ENCODE results near the gene TCAIM.
"Not testable (repeated sequence)": the region's sequence is repeated elsewhere in the genome, so short reads cannot be mapped to it uniquely, and the experiment has no call there.

The TCAIM gene

GRCh38 chr3:44346590-44346989 is 8.0 kb downstream of the TCAIM start:
- not testable (repeated sequence) for H3K4me1 ChIP-seq (ENCODE audit: control insufficient read depth in 1 of 2, insufficient read depth in 2 of 2, low read length in 2 of 2); H3K36me3 ChIP-seq (ENCODE audit: control insufficient read depth in 1 of 2, insufficient read depth in 2 of 2, low read length in 2 of 2); H3K4me3 ChIP-seq (ENCODE audit: low read depth in 1 of 2, low read length in 2 of 2); H3K9me3 ChIP-seq (ENCODE audit: control insufficient read depth in 1 of 2, low read length in 2 of 2); H3K27me3 ChIP-seq (ENCODE audit: low read depth, low read length); H3K27ac ChIP-seq (ENCODE audit: low read length)

- no peaks in the 10 kb centered on the region for H3K4me1 ChIP-seq (ENCODE audit: control insufficient read depth in 1 of 2, insufficient read depth in 2 of 2, low read length in 2 of 2)
- H3K36me3 ChIP-seq (ENCODE audit: control insufficient read depth in 1 of 2, insufficient read depth in 2 of 2, low read length in 2 of 2): no peaks in the 10 kb centered on the region
- H3K9me3 ChIP-seq (ENCODE audit: control insufficient read depth in 1 of 2, low read length in 2 of 2): no peaks in the 10 kb centered on the region
- no peak overlapping the region for H3K4me3 ChIP-seq (ENCODE audit: low read depth in 1 of 2, low read length in 2 of 2)
- no peaks in the 10 kb centered on the region for H3K27me3 ChIP-seq (ENCODE audit: low read depth, low read length)
- H3K27ac ChIP-seq (ENCODE audit: low read length): no peak overlapping the region
Measured at GRCh38 chr3:44348993-44349392, 10.4 kb downstream of the TCAIM start.

- Histone ChIP-seq H3K4me3 (ENCODE audit: low read depth in 1 of 2, low read length in 2 of 2) (no peak overlapping the region), H3K27ac (ENCODE audit: low read length) (no peak overlapping the region), H3K36me3 (ENCODE audit: control insufficient read depth in 1 of 2, insufficient read depth in 2 of 2, low read length in 2 of 2) (peaks cover 0 to 6% of the 10 kb centered on the region in 2 donors), H3K4me1 (ENCODE audit: control insufficient read depth in 1 of 2, insufficient read depth in 2 of 2, low read length in 2 of 2) (peaks cover 0 to 13% of the 10 kb centered on the region in 2 donors), H3K27me3 (ENCODE audit: low read depth, low read length) (no peaks in the 10 kb centered on the region), H3K9me3 (ENCODE audit: control insufficient read depth in 1 of 2, low read length in 2 of 2) (peaks cover 0 to 3% of the 10 kb centered on the region in 2 donors)
Measured at GRCh38 chr3:44353355-44353924, 14.9 kb downstream of the TCAIM start.

- Histone ChIP-seq H3K9me3 (ENCODE audit: control insufficient read depth in 1 of 2, low read length in 2 of 2) (peaks cover 0 to 3% of the 10 kb centered on the region in 2 donors), H3K4me3 (ENCODE audit: low read depth in 1 of 2, low read length in 2 of 2) (no peak overlapping the region), H3K27me3 (ENCODE audit: low read depth, low read length) (no peaks in the 10 kb centered on the region), H3K36me3 (ENCODE audit: control insufficient read depth in 1 of 2, insufficient read depth in 2 of 2, low read length in 2 of 2) (peaks cover 7 to 10% of the 10 kb centered on the region in 2 donors), H3K27ac (ENCODE audit: low read length) (no peak overlapping the region), H3K4me1 (ENCODE audit: control insufficient read depth in 1 of 2, insufficient read depth in 2 of 2, low read length in 2 of 2) (peaks cover 0 to 13% of the 10 kb centered on the region in 2 donors)
Measured at GRCh38 chr3:44355362-44356033, 16.9 kb downstream of the TCAIM start.

- no peaks in the 10 kb centered on the region for H3K27me3 ChIP-seq (ENCODE audit: low read depth, low read length)
- no peak overlapping the region for H3K4me3 ChIP-seq (ENCODE audit: low read depth in 1 of 2, low read length in 2 of 2)
- peaks cover 0 to under 1% of the 10 kb centered on the region in 2 donors for H3K9me3 ChIP-seq (ENCODE audit: control insufficient read depth in 1 of 2, low read length in 2 of 2)
- no peak overlapping the region for H3K27ac ChIP-seq (ENCODE audit: low read length)
- H3K4me1 ChIP-seq (ENCODE audit: control insufficient read depth in 1 of 2, insufficient read depth in 2 of 2, low read length in 2 of 2): peaks cover 0 to 13% of the 10 kb centered on the region in 2 donors
- H3K36me3 ChIP-seq (ENCODE audit: control insufficient read depth in 1 of 2, insufficient read depth in 2 of 2, low read length in 2 of 2): peaks cover 7 to 17% of the 10 kb centered on the region in 2 donors
Measured at GRCh38 chr3:44359146-44359751, 20.7 kb downstream of the TCAIM start.

- Histone ChIP-seq H3K36me3 (ENCODE audit: control insufficient read depth in 1 of 2, insufficient read depth in 2 of 2, low read length in 2 of 2) (peaks cover 5 to 25% of the 10 kb centered on the region in 2 donors), H3K4me1 (ENCODE audit: control insufficient read depth in 1 of 2, insufficient read depth in 2 of 2, low read length in 2 of 2) (no peaks in the 10 kb centered on the region), H3K27me3 (ENCODE audit: low read depth, low read length) (no peaks in the 10 kb centered on the region), H3K9me3 (ENCODE audit: control insufficient read depth in 1 of 2, low read length in 2 of 2) (no peaks in the 10 kb centered on the region), H3K27ac (ENCODE audit: low read length) (no peak overlapping the region), H3K4me3 (ENCODE audit: low read depth in 1 of 2, low read length in 2 of 2) (no peak overlapping the region)
Measured at GRCh38 chr3:44363591-44363990, 25.0 kb downstream of the TCAIM start.

- Histone ChIP-seq H3K27ac (ENCODE audit: low read length) (no peak overlapping the region), H3K4me1 (ENCODE audit: control insufficient read depth in 1 of 2, insufficient read depth in 2 of 2, low read length in 2 of 2) (no peaks in the 10 kb centered on the region), H3K36me3 (ENCODE audit: control insufficient read depth in 1 of 2, insufficient read depth in 2 of 2, low read length in 2 of 2) (peaks cover 11 to 15% of the 10 kb centered on the region in 2 donors), H3K9me3 (ENCODE audit: control insufficient read depth in 1 of 2, low read length in 2 of 2) (no peaks in the 10 kb centered on the region), H3K27me3 (ENCODE audit: low read depth, low read length) (no peaks in the 10 kb centered on the region), H3K4me3 (ENCODE audit: low read depth in 1 of 2, low read length in 2 of 2) (no peak overlapping the region)
Measured at GRCh38 chr3:44365952-44366351, 27.4 kb downstream of the TCAIM start.

- Histone ChIP-seq H3K9me3 (ENCODE audit: control insufficient read depth in 1 of 2, low read length in 2 of 2) (no peaks in the 10 kb centered on the region), H3K36me3 (ENCODE audit: control insufficient read depth in 1 of 2, insufficient read depth in 2 of 2, low read length in 2 of 2) (peaks cover 0 to 11% of the 10 kb centered on the region in 2 donors), H3K27me3 (ENCODE audit: low read depth, low read length) (no peaks in the 10 kb centered on the region), H3K27ac (ENCODE audit: low read length) (no peak overlapping the region), H3K4me3 (ENCODE audit: low read depth in 1 of 2, low read length in 2 of 2) (no peak overlapping the region), H3K4me1 (ENCODE audit: control insufficient read depth in 1 of 2, insufficient read depth in 2 of 2, low read length in 2 of 2) (no peaks in the 10 kb centered on the region)
Measured at GRCh38 chr3:44375450-44375849, 36.9 kb downstream of the TCAIM start.

GRCh38 chr3:44387404-44387803 is 48.8 kb downstream of the TCAIM start:
- no peak overlapping the region for H3K27ac ChIP-seq (ENCODE audit: low read length)
- H3K4me1 ChIP-seq (ENCODE audit: control insufficient read depth in 1 of 2, insufficient read depth in 2 of 2, low read length in 2 of 2): no peaks in the 10 kb centered on the region
- H3K9me3 ChIP-seq (ENCODE audit: control insufficient read depth in 1 of 2, low read length in 2 of 2): peaks cover 0 to 13% of the 10 kb centered on the region in 2 donors
- peaks cover 0 to 13% of the 10 kb centered on the region in 2 donors for H3K36me3 ChIP-seq (ENCODE audit: control insufficient read depth in 1 of 2, insufficient read depth in 2 of 2, low read length in 2 of 2)
- no peak overlapping the region for H3K4me3 ChIP-seq (ENCODE audit: low read depth in 1 of 2, low read length in 2 of 2)
- H3K27me3 ChIP-seq (ENCODE audit: low read depth, low read length): no peaks in the 10 kb centered on the region

- Histone ChIP-seq H3K36me3 (ENCODE audit: control insufficient read depth in 1 of 2, insufficient read depth in 2 of 2, low read length in 2 of 2) (peaks cover 6 to 16% of the 10 kb centered on the region in 2 donors), H3K9me3 (ENCODE audit: control insufficient read depth in 1 of 2, low read length in 2 of 2) (peaks cover 0 to under 1% of the 10 kb centered on the region in 2 donors), H3K27me3 (ENCODE audit: low read depth, low read length) (no peaks in the 10 kb centered on the region), H3K27ac (ENCODE audit: low read length) (no peak overlapping the region), H3K4me3 (ENCODE audit: low read depth in 1 of 2, low read length in 2 of 2) (no peak overlapping the region), H3K4me1 (ENCODE audit: control insufficient read depth in 1 of 2, insufficient read depth in 2 of 2, low read length in 2 of 2) (no peaks in the 10 kb centered on the region)
Measured at GRCh38 chr3:44392489-44392888, 53.9 kb downstream of the TCAIM start.

GRCh38 chr3:44395714-44396113 is 57.1 kb downstream of the TCAIM start:
- Histone ChIP-seq H3K27me3 (ENCODE audit: low read depth, low read length) (no peaks in the 10 kb centered on the region), H3K9me3 (ENCODE audit: control insufficient read depth in 1 of 2, low read length in 2 of 2) (no peaks in the 10 kb centered on the region)

More at GRCh38 chr3:44395714-44396113, 57.1 kb downstream of the TCAIM start:
- Histone ChIP-seq H3K4me1 (ENCODE audit: control insufficient read depth in 1 of 2, insufficient read depth in 2 of 2, low read length in 2 of 2) (no peaks in the 10 kb centered on the region), H3K27ac (ENCODE audit: low read length) (no peak overlapping the region), H3K4me3 (ENCODE audit: low read depth in 1 of 2, low read length in 2 of 2) (no peak overlapping the region), H3K36me3 (ENCODE audit: control insufficient read depth in 1 of 2, insufficient read depth in 2 of 2, low read length in 2 of 2) (peaks cover 6 to 17% of the 10 kb centered on the region in 2 donors)
